Measurements from ENCODE around the gene MRPL19. TPM values are rescaled to one million over a fixed set of nuclear protein-coding genes. Genes with fewer than 3 reads are reported as not detected.

Gene MRPL19
- total RNA-seq, 1 donor from 2014 or later: 64.2 TPM

DNA sequence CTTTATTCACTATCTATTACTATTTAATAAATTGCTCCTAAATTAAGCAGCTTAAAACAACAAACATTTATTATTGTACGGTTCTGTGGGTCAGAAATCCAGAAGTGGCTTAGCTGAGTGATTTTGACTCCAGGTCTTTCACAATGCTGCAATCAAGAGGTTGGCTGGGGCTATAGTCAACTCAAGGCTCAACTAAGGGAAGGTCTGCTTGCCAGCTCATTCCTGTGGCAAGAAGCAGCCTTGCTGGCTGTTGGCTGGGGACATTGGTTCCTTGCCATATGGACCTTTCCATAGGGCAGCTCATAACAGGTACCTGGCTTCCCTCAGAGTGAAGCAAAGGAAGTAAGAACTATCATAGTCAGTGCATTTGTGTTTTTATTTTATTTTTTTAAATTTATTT lies 5.0 kb upstream of the MRPL19 start:
- TF ChIP-seq, protein P1, sequence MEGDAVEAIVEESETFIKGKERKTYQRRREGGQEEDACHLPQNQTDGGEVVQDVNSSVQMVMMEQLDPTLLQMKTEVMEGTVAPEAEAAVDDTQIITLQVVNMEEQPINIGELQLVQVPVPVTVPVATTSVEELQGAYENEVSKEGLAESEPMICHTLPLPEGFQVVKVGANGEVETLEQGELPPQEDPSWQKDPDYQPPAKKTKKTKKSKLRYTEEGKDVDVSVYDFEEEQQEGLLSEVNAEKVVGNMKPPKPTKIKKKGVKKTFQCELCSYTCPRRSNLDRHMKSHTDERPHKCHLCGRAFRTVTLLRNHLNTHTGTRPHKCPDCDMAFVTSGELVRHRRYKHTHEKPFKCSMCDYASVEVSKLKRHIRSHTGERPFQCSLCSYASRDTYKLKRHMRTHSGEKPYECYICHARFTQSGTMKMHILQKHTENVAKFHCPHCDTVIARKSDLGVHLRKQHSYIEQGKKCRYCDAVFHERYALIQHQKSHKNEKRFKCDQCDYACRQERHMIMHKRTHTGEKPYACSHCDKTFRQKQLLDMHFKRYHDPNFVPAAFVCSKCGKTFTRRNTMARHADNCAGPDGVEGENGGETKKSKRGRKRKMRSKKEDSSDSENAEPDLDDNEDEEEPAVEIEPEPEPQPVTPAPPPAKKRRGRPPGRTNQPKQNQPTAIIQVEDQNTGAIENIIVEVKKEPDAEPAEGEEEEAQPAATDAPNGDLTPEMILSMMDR (IDR thresholded peaks at IDR 0.05; ENCODE audit: insufficient read depth, low read length, poor library complexity, severe bottlenecking): no peak
- H3K4me3 ChIP-seq (ENCODE audit: low read depth, low read length): no peak overlapping the region
- no peak for DNase-seq (ENCODE audit: low read depth)
- H3K27me3 ChIP-seq (ENCODE audit: control insufficient read depth, insufficient read depth, low read length): peaks cover 8% of the 10 kb centered on the region
- H3K36me3 ChIP-seq (ENCODE audit: control insufficient read depth, insufficient read depth, low read length): no peaks in the 10 kb centered on the region

DNA sequence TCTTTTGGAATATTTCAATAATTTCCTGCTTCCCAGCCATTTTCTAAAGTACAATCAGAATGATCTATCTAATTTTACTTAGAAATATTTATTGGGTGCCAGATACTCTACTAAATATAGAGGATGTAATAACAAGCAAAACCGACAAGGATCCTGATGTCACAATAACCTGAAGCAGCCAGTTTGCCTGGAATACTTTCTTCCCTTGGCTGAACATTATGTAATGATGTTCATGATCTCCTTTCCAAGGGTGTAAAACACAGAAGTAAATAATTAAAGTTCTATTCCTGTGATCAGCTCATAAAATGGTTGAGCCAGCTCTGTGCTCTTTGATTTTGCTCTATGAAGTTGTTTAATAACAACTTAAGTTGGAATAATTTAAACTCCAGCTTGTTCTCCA lies 2.6 kb upstream of the MRPL19 start:
- TF ChIP-seq, protein P1 (IDR thresholded peaks at IDR 0.05; ENCODE audit: insufficient read depth, low read length, poor library complexity, severe bottlenecking): no peak
- H3K36me3 ChIP-seq (ENCODE audit: control insufficient read depth, insufficient read depth, low read length): no peaks in the 10 kb centered on the region
- H3K4me3 ChIP-seq (ENCODE audit: low read depth, low read length): no peak overlapping the region
- DNase-seq (ENCODE audit: low read depth): no peak
- H3K27me3 ChIP-seq (ENCODE audit: control insufficient read depth, insufficient read depth, low read length): no peaks in the 10 kb centered on the region

DNA sequence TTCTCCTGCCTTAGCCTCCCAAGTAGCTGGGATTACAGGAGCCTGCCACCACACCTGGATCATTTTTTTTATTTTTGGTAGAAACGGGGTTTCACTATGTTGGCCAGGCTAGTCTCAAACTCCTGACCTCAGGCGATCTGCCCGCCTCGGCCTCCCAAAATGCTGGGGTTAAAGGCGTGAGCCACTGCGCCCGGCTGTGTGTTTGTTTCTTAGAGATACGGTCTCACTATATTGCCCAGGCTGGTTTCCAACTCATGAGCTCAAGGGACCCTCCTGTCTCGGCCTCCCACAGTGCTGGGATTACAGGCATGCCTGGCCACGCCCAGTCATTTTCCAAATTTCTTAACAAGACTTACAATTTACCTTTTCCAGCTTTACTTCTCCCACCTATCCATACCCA lies 940 bp upstream of the MRPL19 start:
- no peak for DNase-seq (ENCODE audit: low read depth)
- no peaks in the 10 kb centered on the region for H3K36me3 ChIP-seq (ENCODE audit: control insufficient read depth, insufficient read depth, low read length)
- no peaks in the 10 kb centered on the region for H3K27me3 ChIP-seq (ENCODE audit: control insufficient read depth, insufficient read depth, low read length)
- TF ChIP-seq, protein P1 (IDR thresholded peaks at IDR 0.05; ENCODE audit: insufficient read depth, low read length, poor library complexity, severe bottlenecking): no peak
- H3K4me3 ChIP-seq (ENCODE audit: low read depth, low read length): no peak overlapping the region

DNA sequence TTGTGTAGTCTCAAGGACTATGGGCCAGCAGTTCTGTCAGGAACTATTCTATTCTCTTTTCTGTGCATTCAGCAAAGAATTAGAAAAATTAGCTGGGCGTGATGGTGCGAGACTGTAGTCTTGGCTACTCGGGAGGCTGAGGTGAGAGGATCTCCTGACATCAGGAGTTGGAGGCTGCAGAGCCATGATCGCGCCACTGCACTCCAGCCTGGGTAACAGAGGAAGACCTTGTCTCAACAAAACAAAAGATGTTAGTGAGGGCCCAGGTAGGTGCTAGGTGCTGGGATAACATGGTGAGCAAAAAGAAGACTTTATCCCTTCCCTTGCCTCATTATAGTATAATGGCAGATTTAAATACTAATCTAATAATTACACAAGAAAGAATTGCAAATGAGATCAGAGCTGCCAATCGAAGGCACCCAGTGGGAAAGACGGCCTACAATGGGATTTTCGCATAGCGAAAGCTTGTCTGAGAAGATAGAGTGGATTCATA lies 447 bp upstream of the MRPL19 start:
- Histone ChIP-seq H3K27me3 (ENCODE audit: control insufficient read depth, insufficient read depth, low read length) (no peaks in the 10 kb centered on the region), H3K36me3 (ENCODE audit: control insufficient read depth, insufficient read depth, low read length) (peaks cover under 1% of the 10 kb centered on the region), H3K4me3 (ENCODE audit: low read depth, low read length) (peak overlapping the region; percentile 70)
- DNase-seq (ENCODE audit: low read depth): no peak
- TF ChIP-seq, protein P1 (IDR thresholded peaks at IDR 0.05; ENCODE audit: insufficient read depth, low read length, poor library complexity, severe bottlenecking): no peak

- no peaks in the 10 kb centered on the region for H3K27me3 ChIP-seq (ENCODE audit: control insufficient read depth, insufficient read depth, low read length)
- H3K36me3 ChIP-seq (ENCODE audit: control insufficient read depth, insufficient read depth, low read length): peaks cover 2% of the 10 kb centered on the region
- TF ChIP-seq, protein P1 (IDR thresholded peaks at IDR 0.05; ENCODE audit: insufficient read depth, low read length, poor library complexity, severe bottlenecking): no peak
- DNase-seq (ENCODE audit: low read depth): no peak
- H3K4me3 ChIP-seq (ENCODE audit: low read depth, low read length): peak overlapping the region; percentile 70
Observed at GRCh38 chr2:75647771-75648170, 1.2 kb downstream of the MRPL19 start.

DNA sequence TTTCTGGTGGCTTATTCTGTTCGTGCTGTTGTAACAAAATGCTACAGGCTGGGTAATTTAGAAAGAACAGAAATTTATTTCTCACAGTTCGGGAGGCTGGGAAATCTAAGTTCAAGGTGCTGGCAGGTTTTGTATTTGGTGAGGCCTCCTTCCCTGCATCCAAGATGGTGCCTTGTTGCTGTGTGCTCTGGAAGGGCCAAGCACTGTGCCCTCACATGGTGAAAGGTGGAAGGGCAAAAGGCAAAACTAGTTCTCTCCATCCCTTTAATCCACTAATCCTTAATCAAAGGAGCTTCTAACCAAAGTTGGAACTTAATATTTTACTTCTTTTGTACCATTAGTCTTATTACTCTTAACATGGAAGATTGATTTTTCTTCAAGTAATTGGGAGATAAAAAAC lies 7.4 kb downstream of the MRPL19 start:
- H3K36me3 ChIP-seq (ENCODE audit: control insufficient read depth, insufficient read depth, low read length): peaks cover 4% of the 10 kb centered on the region
- TF ChIP-seq, protein P1 (IDR thresholded peaks at IDR 0.05; ENCODE audit: insufficient read depth, low read length, poor library complexity, severe bottlenecking): no peak
- no peak for DNase-seq (ENCODE audit: low read depth)
- no peaks in the 10 kb centered on the region for H3K27me3 ChIP-seq (ENCODE audit: control insufficient read depth, insufficient read depth, low read length)
- H3K4me3 ChIP-seq (ENCODE audit: low read depth, low read length): no peak overlapping the region
